ENCODE measurements around the gene WDR76. TPM values are rescaled to one million over a fixed set of nuclear protein-coding genes. Genes with fewer than 3 reads are reported as not detected.
A peak's percentile ranks its signal among the peaks of the same experiment; 100 is the strongest.

The WDR76 gene
- total RNA-seq, 1 experiment from 2014 or later: 29.6 TPM

DNA sequence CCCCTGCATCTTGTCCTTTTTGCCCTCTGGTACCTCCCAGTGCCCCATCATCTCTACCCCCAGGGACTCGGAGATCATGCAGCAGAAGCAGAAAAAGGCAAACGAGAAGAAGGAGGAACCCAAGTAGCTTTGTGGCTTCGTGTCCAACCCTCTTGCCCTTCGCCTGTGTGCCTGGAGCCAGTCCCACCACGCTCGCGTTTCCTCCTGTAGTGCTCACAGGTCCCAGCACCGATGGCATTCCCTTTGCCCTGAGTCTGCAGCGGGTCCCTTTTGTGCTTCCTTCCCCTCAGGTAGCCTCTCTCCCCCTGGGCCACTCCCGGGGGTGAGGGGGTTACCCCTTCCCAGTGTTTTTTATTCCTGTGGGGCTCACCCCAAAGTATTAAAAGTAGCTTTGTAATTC is 33.2 kb upstream of the WDR76 start:
- H3K27me3 Mint-ChIP-seq (ENCODE audit: low read depth): no peaks in the 10 kb centered on the region
- Histone ChIP-seq H3K9ac (ENCODE audit: extremely low read depth, insufficient read length, low read length) (peak overlapping the region; percentile 96), H3T11ph (ENCODE audit: low read length) (no peak overlapping the region), H3K4me1 (ENCODE audit: insufficient read depth, low read length) (peaks cover 18% of the 10 kb centered on the region; the same call in 1 of the 2 replicates), H2AK5ac (ENCODE audit: insufficient read length, low read length) (no peak overlapping the region), H3K79me1 (ENCODE audit: insufficient read depth, low read depth, low read length, poor library complexity, severe bottlenecking) (peaks cover 3% of the 10 kb centered on the region), H2BK15ac (ENCODE audit: low read depth, low read length) (no peak overlapping the region; the same call in 1 of the 2 replicates), H3K14ac (ENCODE audit: insufficient read depth, low read length) (no peak overlapping the region), H2BK12ac (ENCODE audit: insufficient read length, low read depth, low read length) (no peak overlapping the region), H4K8ac (replicated peaks; ENCODE audit: insufficient read length, low read depth, low read length) (no peak overlapping the region), H3K4ac (ENCODE audit: low read depth, low read length) (no peak overlapping the region), H4K91ac (ENCODE audit: insufficient read length, low read depth, low read length) (no peak overlapping the region), H3K9me3 (ENCODE audit: control insufficient read depth, low read depth, low read length) (no peaks in the 10 kb centered on the region), H4K20me1 (ENCODE audit: control insufficient read depth, insufficient read depth, insufficient read length) (no peaks in the 10 kb centered on the region), H3K23me2 (ENCODE audit: insufficient read length, low read depth, low read length, poor library complexity, severe bottlenecking) (peaks cover 8% of the 10 kb centered on the region), H3K23ac (ENCODE audit: insufficient read length, low read depth, low read length) (no peak overlapping the region), H3K27me3 (ENCODE audit: insufficient read depth, low read length) (no peaks in the 10 kb centered on the region), H2BK120ac (ENCODE audit: low read depth, low read length, poor library complexity, severe bottlenecking) (no peak overlapping the region), H3K27ac (ENCODE audit: insufficient read length, low read depth, low read length) (no peak overlapping the region), H3K18ac (ENCODE audit: insufficient read length, low read depth, low read length) (no peak overlapping the region), H3K79me2 (ENCODE audit: insufficient read depth, low read length) (peaks cover 6% of the 10 kb centered on the region; the same call in 1 of the 2 replicates), H2BK5ac (ENCODE audit: insufficient read length, low read length) (no peak overlapping the region), H2BK20ac (ENCODE audit: low read depth, low read length, poor library complexity, severe bottlenecking) (no peak overlapping the region), H2AFZ (ENCODE audit: low read length) (no peak overlapping the region), H4K5ac (ENCODE audit: insufficient read length, low read depth, low read length) (peak overlapping the region; percentile 25), H3K56ac (ENCODE audit: insufficient read length, low read depth, low read length) (no peak overlapping the region), H3K4me2 (ENCODE audit: insufficient read depth, insufficient read length, low read length) (peak overlapping the region; percentile 94)
- H3K36me3 Mint-ChIP-seq (ENCODE audit: insufficient read depth in 1 of 3, low read depth in 3 of 3): peaks cover 35 to 54% (median 39%) of the 10 kb centered on the region in 3 experiments; a peak in 6 of 7 replicates
- peak overlapping the region in 1 of 3 experiments; percentile 91; a peak in 3 of 7 replicates for H3K27ac Mint-ChIP-seq
- H3K4me3 Mint-ChIP-seq: peak overlapping the region; percentile 98 to 99
- H3K4me1 Mint-ChIP-seq: peaks cover 51 to 65% of the 10 kb centered on the region in 2 experiments
- no peaks in the 10 kb centered on the region for H3K9me3 Mint-ChIP-seq
- DNase-seq: no peak
- TF ChIP-seq, protein P1, sequence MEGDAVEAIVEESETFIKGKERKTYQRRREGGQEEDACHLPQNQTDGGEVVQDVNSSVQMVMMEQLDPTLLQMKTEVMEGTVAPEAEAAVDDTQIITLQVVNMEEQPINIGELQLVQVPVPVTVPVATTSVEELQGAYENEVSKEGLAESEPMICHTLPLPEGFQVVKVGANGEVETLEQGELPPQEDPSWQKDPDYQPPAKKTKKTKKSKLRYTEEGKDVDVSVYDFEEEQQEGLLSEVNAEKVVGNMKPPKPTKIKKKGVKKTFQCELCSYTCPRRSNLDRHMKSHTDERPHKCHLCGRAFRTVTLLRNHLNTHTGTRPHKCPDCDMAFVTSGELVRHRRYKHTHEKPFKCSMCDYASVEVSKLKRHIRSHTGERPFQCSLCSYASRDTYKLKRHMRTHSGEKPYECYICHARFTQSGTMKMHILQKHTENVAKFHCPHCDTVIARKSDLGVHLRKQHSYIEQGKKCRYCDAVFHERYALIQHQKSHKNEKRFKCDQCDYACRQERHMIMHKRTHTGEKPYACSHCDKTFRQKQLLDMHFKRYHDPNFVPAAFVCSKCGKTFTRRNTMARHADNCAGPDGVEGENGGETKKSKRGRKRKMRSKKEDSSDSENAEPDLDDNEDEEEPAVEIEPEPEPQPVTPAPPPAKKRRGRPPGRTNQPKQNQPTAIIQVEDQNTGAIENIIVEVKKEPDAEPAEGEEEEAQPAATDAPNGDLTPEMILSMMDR (conservative IDR thresholded peaks at IDR 0.05): no peak
- no CpG with 5 or more reads among the region's 10 CpGs for WGBS (ENCODE audit: extremely low coverage, insufficient read length, low lambda C conversion rate)
